ENCODE measurements around the gene SPIN1.

The SPIN1 gene

DNA sequence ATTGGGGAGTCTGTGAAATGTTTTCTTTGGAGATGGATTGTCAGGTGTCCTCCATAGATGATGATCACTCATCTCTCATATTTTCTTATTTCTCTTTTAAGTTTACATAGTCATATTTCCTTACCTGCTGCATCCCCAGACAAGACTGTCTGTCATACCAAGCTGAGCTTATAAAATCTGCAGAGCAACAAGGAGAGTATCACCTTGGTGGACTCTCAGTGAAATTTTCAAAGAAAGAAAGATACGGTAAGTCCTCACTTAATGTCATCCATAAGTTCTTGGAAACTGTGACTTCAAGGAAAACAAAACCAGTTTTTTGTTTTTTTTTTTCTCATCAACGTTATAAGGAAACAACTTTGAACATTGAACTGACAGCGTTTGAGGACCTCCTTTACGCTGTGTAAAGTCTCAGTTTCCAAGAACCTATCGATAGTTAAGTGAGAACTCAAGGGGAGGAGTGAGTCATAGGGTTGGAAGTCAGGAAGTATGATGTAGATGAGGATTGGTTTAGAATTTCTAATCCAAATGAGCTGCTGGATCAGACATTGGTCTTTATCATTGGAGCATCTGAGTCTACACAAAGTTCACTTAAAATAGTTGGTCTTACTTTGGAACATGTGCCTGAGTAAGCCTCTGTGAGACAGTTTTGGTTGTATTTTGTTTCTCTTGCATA lies 45.5 kb downstream of the SPIN1 start:
- TF ChIP-seq, protein P1, sequence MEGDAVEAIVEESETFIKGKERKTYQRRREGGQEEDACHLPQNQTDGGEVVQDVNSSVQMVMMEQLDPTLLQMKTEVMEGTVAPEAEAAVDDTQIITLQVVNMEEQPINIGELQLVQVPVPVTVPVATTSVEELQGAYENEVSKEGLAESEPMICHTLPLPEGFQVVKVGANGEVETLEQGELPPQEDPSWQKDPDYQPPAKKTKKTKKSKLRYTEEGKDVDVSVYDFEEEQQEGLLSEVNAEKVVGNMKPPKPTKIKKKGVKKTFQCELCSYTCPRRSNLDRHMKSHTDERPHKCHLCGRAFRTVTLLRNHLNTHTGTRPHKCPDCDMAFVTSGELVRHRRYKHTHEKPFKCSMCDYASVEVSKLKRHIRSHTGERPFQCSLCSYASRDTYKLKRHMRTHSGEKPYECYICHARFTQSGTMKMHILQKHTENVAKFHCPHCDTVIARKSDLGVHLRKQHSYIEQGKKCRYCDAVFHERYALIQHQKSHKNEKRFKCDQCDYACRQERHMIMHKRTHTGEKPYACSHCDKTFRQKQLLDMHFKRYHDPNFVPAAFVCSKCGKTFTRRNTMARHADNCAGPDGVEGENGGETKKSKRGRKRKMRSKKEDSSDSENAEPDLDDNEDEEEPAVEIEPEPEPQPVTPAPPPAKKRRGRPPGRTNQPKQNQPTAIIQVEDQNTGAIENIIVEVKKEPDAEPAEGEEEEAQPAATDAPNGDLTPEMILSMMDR (IDR thresholded peaks at IDR 0.05): no peak

DNA sequence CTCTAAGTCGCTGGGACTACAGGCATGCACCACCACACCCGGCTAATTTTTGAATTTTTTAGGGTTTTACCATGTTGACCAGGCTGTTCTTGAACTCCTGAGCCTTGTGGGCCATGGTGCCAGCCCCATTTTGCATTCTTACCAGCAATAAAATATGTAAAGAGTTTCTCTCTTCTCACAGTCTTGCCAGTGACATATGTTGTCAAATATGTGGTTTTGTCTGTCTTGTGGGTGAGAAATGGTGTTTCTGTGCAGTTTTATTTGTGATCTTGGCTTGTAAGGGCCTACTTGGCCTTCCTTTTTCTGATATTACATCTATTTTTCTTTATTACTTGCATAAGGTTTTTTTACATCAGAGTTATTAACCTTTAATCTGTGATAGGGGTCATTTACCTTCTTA lies 47.1 kb downstream of the SPIN1 start:
- TF ChIP-seq, protein P1 (IDR thresholded peaks at IDR 0.05): no peak

DNA sequence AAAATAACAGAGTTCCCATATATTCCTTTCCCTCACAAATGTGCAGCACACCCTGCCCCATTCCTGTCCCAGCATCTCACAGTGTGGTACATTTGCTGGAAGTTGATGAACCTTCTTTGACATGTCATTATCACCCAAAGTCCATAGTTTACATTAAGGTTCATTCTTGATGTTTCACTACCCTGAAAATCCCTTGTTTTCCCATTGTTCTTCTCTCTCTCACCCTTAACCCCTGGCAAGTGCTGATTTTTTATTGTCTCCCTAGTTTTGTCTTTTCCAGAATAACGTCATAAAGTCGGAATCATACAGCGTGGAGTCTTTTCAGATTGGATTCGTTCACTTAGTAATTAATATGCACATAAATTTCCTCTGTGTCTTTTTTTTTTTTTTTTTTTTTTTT lies 48.1 kb downstream of the SPIN1 start:
- TF ChIP-seq, protein P1 (IDR thresholded peaks at IDR 0.05): no peak

DNA sequence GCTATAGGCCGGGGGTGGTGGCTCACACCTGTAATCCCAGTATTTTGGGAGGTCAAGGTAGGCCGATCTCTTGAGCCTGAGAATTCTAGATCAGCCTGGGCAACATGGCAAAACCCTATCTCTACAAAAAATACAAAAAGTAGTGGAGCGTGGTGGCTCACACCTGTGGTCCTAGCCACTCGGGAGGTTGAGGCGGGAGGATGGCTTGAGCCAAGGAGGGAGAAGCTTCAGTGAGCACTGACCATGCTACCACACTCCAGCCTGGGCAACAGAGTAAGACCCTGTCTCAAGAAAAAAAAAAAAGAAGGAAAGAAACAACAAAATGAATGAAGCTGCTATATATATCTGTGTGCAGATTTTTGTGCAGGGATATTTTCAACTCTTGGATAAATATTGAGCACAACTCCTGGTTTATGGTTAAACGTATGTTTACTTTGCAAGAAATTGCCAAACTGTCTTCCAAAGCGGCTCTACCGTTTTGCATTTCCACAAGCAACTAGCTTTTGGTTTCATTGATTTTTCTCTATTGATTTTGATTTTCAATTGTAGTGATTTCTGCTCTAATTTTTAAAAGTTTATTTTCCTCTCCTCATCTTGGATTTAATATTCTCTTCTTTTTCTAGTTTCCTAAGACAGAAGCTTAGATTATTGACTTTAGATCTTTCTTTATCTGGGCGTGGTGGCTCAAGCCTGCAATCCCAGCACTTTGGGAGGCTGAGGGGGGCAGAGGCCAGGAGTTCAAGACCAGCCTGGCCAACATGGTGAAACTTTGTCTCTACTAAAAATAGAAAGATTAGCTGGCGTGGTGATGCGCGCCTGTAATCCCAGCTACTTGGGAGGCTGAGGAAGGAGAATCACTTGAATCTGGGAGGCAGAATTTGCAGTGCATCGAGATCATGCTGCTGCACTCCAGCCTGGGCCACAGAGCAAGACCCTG lies 49.2 kb downstream of the SPIN1 start:
- TF ChIP-seq, protein P1 (IDR thresholded peaks at IDR 0.05): no peak

DNA sequence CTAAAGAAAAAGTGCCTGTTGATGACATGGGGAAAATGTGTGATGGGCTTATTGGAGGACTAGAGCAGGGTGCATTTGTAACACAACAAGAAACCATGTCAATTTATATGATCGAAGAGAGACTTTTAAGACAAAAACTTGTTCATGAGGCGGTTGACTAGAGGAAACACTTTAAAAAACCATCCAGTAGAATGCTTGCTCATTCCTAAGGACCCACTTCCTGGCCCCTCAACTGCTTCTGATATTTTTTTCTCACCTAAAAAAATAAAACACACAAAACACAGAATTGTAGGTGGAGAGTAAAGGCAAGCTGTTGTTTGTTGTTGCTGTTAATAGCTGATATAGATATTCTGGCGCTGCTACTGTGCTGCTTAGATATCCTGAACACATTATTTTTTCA lies 50.6 kb downstream of the SPIN1 start:
- TF ChIP-seq, protein P1 (IDR thresholded peaks at IDR 0.05): no peak

DNA sequence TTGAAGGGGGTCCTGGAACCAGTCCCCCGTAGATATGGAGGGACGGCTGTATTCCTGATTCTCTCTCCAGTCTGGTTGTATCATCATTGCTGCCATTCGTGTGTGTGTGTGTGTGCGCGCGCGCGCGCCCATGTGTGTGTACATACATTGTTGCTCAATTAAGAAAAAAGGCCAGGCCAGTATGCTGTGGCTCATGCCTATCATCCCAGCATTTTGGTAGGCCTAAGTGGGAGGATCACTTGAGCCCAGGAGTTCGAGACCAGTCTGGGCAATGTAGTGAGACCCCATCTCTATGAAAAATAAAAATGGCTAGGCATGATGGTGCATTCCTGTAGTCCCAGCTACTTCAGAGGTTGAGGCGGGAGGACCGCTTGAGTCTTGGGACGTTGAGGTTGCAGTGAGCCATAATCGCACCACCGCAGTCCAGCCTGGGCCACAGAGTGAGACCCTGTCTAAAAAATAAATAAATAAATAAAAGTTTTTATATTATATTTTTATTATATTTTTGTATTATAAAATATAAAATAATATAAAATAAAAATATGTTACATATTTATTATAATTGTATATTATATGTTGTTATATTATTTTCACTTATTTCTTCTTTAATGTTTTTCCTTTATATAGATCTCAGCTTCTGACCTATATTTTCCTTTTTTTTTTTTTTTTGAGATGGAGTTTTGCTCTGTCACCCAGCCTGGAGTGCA lies 53.2 kb downstream of the SPIN1 start:
- TF ChIP-seq, protein P1 (IDR thresholded peaks at IDR 0.05): no peak

GRCh38 chr9:88443480-88444113 lies 55.4 kb downstream of the SPIN1 start:
- TF ChIP-seq, protein P1 (IDR thresholded peaks at IDR 0.05): no peak

All from LNCAP (cell line).